ENCODE results near the gene AK5.

DNA sequence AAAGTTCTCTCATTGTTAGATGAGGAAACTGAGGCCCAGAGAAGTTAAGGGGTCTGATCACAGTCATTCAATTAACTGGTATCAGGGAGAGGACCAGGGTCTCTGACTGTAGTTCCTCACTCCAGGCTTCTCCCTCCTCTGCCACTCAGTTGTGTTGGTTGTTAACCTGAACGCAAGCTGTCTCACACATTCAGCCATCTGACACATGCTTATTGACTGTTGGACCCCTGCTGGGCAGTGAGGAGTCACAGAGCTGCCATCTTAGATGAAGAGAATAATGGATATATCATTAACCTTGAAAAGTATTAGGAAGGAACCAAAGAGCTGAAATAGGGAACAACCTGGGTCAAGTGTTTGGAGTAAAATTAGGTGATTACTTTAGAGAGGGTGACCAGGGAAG, 205.8 kb downstream of the AK5 start:
- TF ChIP-seq POLR2A (IDR thresholded peaks at IDR 0.05) (no peak), EP300 (IDR thresholded peaks at IDR 0.05) (no peak)
- TF ChIP-seq, protein P1, sequence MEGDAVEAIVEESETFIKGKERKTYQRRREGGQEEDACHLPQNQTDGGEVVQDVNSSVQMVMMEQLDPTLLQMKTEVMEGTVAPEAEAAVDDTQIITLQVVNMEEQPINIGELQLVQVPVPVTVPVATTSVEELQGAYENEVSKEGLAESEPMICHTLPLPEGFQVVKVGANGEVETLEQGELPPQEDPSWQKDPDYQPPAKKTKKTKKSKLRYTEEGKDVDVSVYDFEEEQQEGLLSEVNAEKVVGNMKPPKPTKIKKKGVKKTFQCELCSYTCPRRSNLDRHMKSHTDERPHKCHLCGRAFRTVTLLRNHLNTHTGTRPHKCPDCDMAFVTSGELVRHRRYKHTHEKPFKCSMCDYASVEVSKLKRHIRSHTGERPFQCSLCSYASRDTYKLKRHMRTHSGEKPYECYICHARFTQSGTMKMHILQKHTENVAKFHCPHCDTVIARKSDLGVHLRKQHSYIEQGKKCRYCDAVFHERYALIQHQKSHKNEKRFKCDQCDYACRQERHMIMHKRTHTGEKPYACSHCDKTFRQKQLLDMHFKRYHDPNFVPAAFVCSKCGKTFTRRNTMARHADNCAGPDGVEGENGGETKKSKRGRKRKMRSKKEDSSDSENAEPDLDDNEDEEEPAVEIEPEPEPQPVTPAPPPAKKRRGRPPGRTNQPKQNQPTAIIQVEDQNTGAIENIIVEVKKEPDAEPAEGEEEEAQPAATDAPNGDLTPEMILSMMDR (IDR thresholded peaks at IDR 0.05), result no peak

Data from ovary (tissue), 3 donors.